Breast epithelium (tissue), 4 donors: ENCODE results near the gene C14orf180. TPM values are rescaled to one million over a fixed set of nuclear protein-coding genes. Genes with fewer than 3 reads are reported as not detected.

Source experiments
- DNase-seq, 2 donors: peaks; one replicate each; pipeline ENCODE4 v3.0.0-alpha.2; 2019; ENCODE audit warnings: low spot score in 2 of 2
- H3K27ac ChIP-seq, 2 donors: fragments of 200-600 bp; sonication (generic) in 1 of 2; one replicate each; pipeline ENCODE4 v1.5.1; 2016 to 2019; ENCODE audit warnings: mild to moderate bottlenecking in 1 of 2
- H3K27me3 ChIP-seq, 2 donors: fragments of 200-600 bp; sonication (generic) in 1 of 2; one replicate each; pipeline versions ENCODE4 v1.5.1 to v1.6.0; 2017 to 2019; ENCODE audit warnings: control low read depth in 1 of 2, mild to moderate bottlenecking in 1 of 2
- H3K36me3 ChIP-seq: fragments of 200-600 bp; one replicate; pipeline ENCODE4 v1.5.1; 2019
- H3K4me1 ChIP-seq, 2 donors: fragments of 200-600 bp; sonication (generic); one replicate each; pipeline ENCODE4 v1.5.1; 2016 to 2019; ENCODE audit warnings: control low read depth in 1 of 2
- H3K4me3 ChIP-seq, 3 donors: fragments of 200-600 bp; sonication (generic); 1 replicate in 2 of 3; 2 replicates in 1 of 3; pipeline ENCODE4 v1.5.1; 2016 to 2019; ENCODE audit warnings: mild to moderate bottlenecking in 3 of 3, moderate library complexity in 2 of 3
- H3K9me3 ChIP-seq, 2 donors: fragments of 200-600 bp; sonication (generic) in 1 of 2; one replicate each; pipeline ENCODE4 v1.5.1; 2016 to 2019; ENCODE audit warnings: control low read depth in 1 of 2
- POLR2A ChIP-seq: fragments of 450-650 bp; IDR thresholded peaks from one replicate; pipeline ENCODE4 v1.6.1; 2016; ENCODE audit warnings: antibody characterized with exemption, mild to moderate bottlenecking, moderate library complexity
- POLR2AphosphoS5 ChIP-seq, 3 donors: sonication (generic); formaldehyde crosslinking; IDR thresholded peaks; one replicate each; pipeline ENCODE4 v1.6.1; 2017; ENCODE audit warnings: antibody characterized with exemption in 3 of 3
- intact Hi-C: fragments of 100-400 bp; cut with DNase I; formaldehyde crosslinking; loops from one replicate; pipeline ENCODE4 v1.15.1; 2023; ENCODE audit warnings: low total_unique reads
- total RNA-seq, 3 donors: library from RNA; depleted of rRNA; stranded (reverse); fragments of >200 nt; gene quantifications; one replicate each; pipeline ENCODE4 v1.1.0, GENCODE V29; 2016
- TF ChIP-seq, protein P1 (sequence below), 3 donors: fragments of 450-650 bp; IDR thresholded peaks; one replicate each; pipeline ENCODE4 v1.5.1; 2016 to 2017; ENCODE audit warnings: antibody characterized with exemption in 3 of 3, mild to moderate bottlenecking in 3 of 3, moderate library complexity in 3 of 3

C14orf180 gene
- total RNA-seq, 3 donors from 2014 or later, result 1.3 to 32.3 (median 4.2) TPM

DNA sequence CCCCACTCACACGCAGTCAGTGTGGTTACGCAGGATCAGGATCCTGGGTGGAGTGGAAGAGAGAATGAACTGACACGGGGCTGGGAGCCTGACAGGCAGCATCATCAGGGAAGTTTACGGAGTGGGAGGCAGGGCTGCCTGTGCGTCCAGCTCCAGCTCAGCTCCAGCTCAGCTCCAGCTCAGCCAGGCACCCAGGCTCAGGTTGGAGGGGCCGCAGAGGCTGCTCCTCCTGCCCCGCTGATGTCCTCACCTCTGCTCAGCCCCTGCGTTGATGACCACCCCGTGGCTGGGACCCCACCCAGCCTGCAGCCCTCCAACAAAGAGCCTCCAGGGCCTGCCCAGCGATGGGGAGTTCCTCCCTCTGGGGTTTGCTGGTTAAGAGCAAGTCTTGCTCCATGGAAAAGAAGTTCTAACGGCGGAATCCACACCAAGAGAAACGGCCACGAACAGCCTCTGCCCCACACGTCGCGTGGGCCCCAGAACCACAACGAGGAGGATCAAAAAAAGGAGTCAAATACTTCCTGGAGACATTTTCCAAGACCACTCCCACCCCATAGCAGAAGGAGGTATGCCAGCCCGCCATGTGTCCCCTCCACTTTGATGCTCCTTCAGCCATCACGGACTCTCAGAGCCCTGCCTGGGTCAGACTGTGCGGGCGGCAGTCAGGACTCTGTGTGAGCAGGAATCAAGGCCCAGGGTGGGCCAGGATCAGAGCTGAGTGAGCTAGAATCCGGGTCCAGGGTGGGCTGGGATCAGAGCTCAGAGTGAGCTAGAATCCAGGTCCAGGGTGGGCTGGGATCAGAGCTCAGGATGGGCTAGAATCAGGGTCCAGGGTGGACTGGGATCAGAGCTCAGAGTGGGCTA is 17.7 kb upstream of the C14orf180 start:
- Histone ChIP-seq H3K27ac (no peak overlapping the region), H3K9me3 (no peaks in the 10 kb centered on the region), H3K4me3 (no peak overlapping the region), H3K4me1 (peaks cover 0 to 8% of the 10 kb centered on the region in 2 donors), H3K27me3 (peaks cover 5 to 72% of the 10 kb centered on the region in 2 donors), H3K36me3 (no peaks in the 10 kb centered on the region)
- no peak for TF ChIP-seq POLR2AphosphoS5 (IDR thresholded peaks at IDR 0.05)
- TF ChIP-seq POLR2A, result no peak
- TF ChIP-seq, protein P1, sequence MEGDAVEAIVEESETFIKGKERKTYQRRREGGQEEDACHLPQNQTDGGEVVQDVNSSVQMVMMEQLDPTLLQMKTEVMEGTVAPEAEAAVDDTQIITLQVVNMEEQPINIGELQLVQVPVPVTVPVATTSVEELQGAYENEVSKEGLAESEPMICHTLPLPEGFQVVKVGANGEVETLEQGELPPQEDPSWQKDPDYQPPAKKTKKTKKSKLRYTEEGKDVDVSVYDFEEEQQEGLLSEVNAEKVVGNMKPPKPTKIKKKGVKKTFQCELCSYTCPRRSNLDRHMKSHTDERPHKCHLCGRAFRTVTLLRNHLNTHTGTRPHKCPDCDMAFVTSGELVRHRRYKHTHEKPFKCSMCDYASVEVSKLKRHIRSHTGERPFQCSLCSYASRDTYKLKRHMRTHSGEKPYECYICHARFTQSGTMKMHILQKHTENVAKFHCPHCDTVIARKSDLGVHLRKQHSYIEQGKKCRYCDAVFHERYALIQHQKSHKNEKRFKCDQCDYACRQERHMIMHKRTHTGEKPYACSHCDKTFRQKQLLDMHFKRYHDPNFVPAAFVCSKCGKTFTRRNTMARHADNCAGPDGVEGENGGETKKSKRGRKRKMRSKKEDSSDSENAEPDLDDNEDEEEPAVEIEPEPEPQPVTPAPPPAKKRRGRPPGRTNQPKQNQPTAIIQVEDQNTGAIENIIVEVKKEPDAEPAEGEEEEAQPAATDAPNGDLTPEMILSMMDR (IDR thresholded peaks at IDR 0.05), result no peak
- no peak for DNase-seq
- intact Hi-C loops, result loop anchor here (10.0 kb wide), 2 partner anchors 427 to 467 kb away; partner anchors contain the start of gene KIF26A

DNA sequence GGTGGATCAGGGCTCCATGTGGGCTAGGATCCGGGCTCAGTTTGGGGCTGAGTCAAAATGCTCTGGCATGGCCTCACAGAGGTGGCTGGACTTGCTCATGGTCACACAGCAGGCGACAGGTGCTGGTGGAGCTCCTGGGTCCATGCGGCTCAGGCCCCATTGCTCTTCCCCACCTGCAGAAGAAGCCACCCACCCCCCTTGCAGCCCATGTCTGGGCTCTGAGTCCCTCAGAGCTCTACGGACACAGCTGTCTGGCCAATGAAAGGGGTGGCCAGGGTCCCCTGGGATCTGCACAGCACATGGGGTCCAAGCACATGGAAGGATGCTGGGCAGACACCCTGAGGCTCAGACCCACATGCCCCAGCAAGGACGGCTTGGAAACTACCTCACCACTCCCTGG is 17.0 kb upstream of the C14orf180 start:
- intact Hi-C loops, result loop anchor here (10.0 kb wide), 2 partner anchors 428 to 468 kb away; partner anchors contain the start of gene KIF26A
- no peak for DNase-seq
- Histone ChIP-seq H3K36me3 (no peaks in the 10 kb centered on the region), H3K27me3 (peaks cover 5 to 74% of the 10 kb centered on the region in 2 donors), H3K27ac (no peak overlapping the region), H3K4me1 (peaks cover 0 to 8% of the 10 kb centered on the region in 2 donors), H3K9me3 (no peaks in the 10 kb centered on the region), H3K4me3 (no peak overlapping the region)
- TF ChIP-seq POLR2AphosphoS5 (IDR thresholded peaks at IDR 0.05) (no peak), POLR2A (no peak)
- TF ChIP-seq, protein P1 (IDR thresholded peaks at IDR 0.05), result no peak

DNA sequence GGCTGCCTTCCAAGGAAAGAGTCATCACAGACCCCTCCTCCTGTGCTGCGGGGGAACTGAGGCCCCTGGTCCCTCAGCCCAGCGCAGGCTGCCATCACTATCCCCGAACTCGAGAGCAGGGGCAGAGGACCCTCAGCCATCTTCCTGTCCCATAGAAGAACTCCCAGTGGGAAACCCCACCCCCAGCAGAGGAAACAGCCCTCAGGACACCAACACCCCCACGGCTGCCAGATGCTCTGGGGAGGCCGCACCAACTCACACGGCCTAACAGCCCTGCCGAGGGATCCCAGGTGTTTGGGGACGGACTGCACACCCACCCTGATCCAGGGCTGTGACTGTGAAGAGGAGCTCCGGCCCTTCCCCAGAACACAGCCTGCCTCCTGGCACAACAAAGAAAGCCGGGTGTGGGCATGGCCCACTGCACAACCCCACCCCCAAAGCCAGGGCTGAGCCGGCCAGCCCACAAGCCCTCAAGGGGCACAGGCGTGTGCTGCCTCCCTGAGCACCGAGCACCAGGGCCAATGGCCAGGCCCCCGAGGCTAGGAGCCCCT is 16.3 kb upstream of the C14orf180 start:
- no peak overlapping the region for H3K4me3 ChIP-seq
- H3K27me3 ChIP-seq, result peaks cover 5 to 80% of the 10 kb centered on the region in 2 donors
- no peak overlapping the region for H3K27ac ChIP-seq
- no peak for DNase-seq
- peaks cover 0 to 8% of the 10 kb centered on the region in 2 donors for H3K4me1 ChIP-seq
- H3K36me3 ChIP-seq, result no peaks in the 10 kb centered on the region
- intact Hi-C loops, result loop anchor here (10.0 kb wide), 2 partner anchors 428 to 468 kb away; partner anchors contain the start of gene KIF26A
- no peaks in the 10 kb centered on the region for H3K9me3 ChIP-seq
- TF ChIP-seq, protein P1 (IDR thresholded peaks at IDR 0.05), result no peak
- TF ChIP-seq POLR2A (no peak), POLR2AphosphoS5 (IDR thresholded peaks at IDR 0.05) (no peak)

DNA sequence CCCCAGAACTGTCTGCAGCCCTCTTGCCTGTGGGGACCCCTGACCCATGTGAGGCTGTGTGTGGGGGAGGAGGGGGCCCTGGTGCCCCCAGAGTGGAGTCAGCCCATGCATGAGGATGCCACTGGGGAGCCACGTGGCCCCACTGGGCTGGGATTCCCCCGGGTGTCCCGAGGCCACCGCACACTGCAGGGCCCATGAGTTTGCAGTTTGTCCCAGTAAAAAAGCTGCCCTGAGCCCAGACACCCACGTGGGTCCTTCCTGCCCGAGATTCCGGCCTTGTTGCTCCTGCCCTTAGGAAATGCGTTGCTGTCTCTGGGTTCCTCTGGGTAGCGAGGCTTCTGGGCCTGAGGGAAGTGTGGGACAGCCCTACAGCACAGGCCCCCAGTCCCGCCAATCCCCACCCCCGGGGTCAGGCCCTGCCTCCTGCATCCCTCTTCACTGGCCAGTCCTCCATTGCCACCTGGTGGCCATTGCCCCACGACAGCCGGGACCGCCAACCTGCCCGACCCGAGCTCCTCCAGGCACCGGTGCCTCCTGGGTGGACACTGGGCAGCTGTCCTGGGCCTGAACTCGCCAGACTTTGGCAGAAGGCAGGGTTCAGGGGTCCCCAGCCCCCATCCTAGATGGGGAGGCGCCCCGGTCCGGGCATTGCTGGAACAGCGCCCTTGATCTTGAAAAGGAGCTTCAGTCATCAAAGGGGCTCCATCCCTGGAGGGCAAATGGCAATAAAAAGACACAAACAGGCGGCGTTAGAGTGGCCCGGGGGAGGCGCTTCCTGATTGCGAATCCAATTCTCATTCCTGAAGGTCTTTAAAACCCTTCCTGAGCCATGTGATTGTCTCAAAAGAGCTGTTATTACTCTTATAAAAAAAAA is 15.6 kb upstream of the C14orf180 start:
- TF ChIP-seq, protein P1 (IDR thresholded peaks at IDR 0.05), result peak; percentile 67 to 88 (median 84)
- TF ChIP-seq POLR2AphosphoS5 (IDR thresholded peaks at IDR 0.05) (no peak), POLR2A (no peak)
- intact Hi-C loops, result loop anchor here (10.0 kb wide), 2 partner anchors 429 to 469 kb away; partner anchors contain the start of gene KIF26A
- Histone ChIP-seq H3K36me3 (no peaks in the 10 kb centered on the region), H3K4me3 (peak overlapping the region in 1 of 3 donors; percentile 28), H3K27ac (no peak overlapping the region), H3K9me3 (no peaks in the 10 kb centered on the region), H3K4me1 (peaks cover 0 to 8% of the 10 kb centered on the region in 2 donors), H3K27me3 (peaks cover 5 to 88% of the 10 kb centered on the region in 2 donors)
- peak; percentile 34 to 73 for DNase-seq
